Measurements from ENCODE around the gene SMC4. TPM values are rescaled to one million over a fixed set of nuclear protein-coding genes. Genes with fewer than 3 reads are reported as not detected.
"Not testable (repeated sequence)": the region's sequence is repeated elsewhere in the genome, so short reads cannot be mapped to it uniquely, and the experiment has no call there.

Gene SMC4
- 100 to 1,000 TPM in 1 of 4 donors, 10 to 100 TPM in 3; 34.3 to 123 (median 50.8) TPM for total RNA-seq

- Histone ChIP-seq H3K36me3 (no peaks in the 10 kb centered on the region), H3K27ac (peak within 1 kb of the TSS; percentile 83 to 94 (median 86)), H3K4me1 (peaks cover 0 to 7% (median 6%) of the 10 kb centered on the region in 4 donors), H3K4me3 (peak within 1 kb of the TSS; percentile 66 to 79 (median 76)), H3K9me3 (no peaks in the 10 kb centered on the region), H3K27me3 (no peaks in the 10 kb centered on the region)
- DNase-seq, result peak; percentile 96 to 99 (median 96)
- TF ChIP-seq, protein P1, sequence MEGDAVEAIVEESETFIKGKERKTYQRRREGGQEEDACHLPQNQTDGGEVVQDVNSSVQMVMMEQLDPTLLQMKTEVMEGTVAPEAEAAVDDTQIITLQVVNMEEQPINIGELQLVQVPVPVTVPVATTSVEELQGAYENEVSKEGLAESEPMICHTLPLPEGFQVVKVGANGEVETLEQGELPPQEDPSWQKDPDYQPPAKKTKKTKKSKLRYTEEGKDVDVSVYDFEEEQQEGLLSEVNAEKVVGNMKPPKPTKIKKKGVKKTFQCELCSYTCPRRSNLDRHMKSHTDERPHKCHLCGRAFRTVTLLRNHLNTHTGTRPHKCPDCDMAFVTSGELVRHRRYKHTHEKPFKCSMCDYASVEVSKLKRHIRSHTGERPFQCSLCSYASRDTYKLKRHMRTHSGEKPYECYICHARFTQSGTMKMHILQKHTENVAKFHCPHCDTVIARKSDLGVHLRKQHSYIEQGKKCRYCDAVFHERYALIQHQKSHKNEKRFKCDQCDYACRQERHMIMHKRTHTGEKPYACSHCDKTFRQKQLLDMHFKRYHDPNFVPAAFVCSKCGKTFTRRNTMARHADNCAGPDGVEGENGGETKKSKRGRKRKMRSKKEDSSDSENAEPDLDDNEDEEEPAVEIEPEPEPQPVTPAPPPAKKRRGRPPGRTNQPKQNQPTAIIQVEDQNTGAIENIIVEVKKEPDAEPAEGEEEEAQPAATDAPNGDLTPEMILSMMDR (IDR thresholded peaks at IDR 0.05), result peak in 1 of 6 experiments; percentile 17
- peak; percentile 59 to 82 for TF ChIP-seq POLR2A (IDR thresholded peaks at IDR 0.05)
Measured at GRCh38 chr3:160399125-160400029, at the start of gene SMC4, which contains the start of gene IFT80. SMC4 (plus strand) TSS chr3:160399650; CDS start chr3:160400827, 1,177 bp downstream. IFT80 (minus strand) TSS chr3:160399225; CDS start chr3:160384600, 14,625 bp downstream.

DNA sequence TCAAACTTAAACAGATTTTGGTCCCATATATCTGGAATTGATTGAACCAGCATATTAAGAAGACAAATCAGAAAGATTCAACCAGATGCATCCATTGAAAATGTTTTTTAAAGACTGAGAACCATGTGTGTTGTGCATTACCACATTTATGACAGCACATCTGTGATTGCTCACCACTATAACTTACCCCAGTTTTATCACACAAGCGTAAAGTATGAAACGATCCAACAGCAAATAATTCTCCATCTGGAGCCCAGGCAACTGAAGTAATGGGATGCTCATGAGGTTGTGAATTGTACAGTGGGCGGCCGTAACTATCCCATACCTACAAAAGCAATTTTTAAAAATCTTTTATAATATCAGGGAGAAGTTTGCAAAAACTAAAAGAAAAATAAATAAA, 43.6 kb upstream of the SMC4 start:
- Histone ChIP-seq H3K27ac (no peak overlapping the region), H3K4me1 (no peaks in the 10 kb centered on the region), H3K9me3 (no peaks in the 10 kb centered on the region), H3K36me3 (peaks cover 0 to 5% (median 0%) of the 10 kb centered on the region in 3 donors), H3K27me3 (no peaks in the 10 kb centered on the region), H3K4me3 (no peak overlapping the region)
- DNase-seq, result no peak
- TF ChIP-seq POLR2A (IDR thresholded peaks at IDR 0.05), result no peak
- TF ChIP-seq, protein P1 (IDR thresholded peaks at IDR 0.05), result no peak

GRCh38 chr3:160362896-160363295, 36.6 kb upstream of the SMC4 start:
- DNase-seq, H3K9me3 ChIP-seq, H3K36me3 ChIP-seq, H3K27me3 ChIP-seq, H3K27ac ChIP-seq, H3K4me3 ChIP-seq, H3K4me1 ChIP-seq: not testable (repeated sequence)

- Histone ChIP-seq H3K27me3 (no peaks in the 10 kb centered on the region), H3K9me3 (no peaks in the 10 kb centered on the region), H3K36me3 (no peaks in the 10 kb centered on the region), H3K4me3 (no peak overlapping the region), H3K4me1 (no peaks in the 10 kb centered on the region), H3K27ac (no peak overlapping the region)
- TF ChIP-seq POLR2A (IDR thresholded peaks at IDR 0.05), result no peak
- TF ChIP-seq, protein P1 (IDR thresholded peaks at IDR 0.05), result no peak
- no peak for DNase-seq
Measured at GRCh38 chr3:160365869-160366522, 33.5 kb upstream of the SMC4 start.

DNA sequence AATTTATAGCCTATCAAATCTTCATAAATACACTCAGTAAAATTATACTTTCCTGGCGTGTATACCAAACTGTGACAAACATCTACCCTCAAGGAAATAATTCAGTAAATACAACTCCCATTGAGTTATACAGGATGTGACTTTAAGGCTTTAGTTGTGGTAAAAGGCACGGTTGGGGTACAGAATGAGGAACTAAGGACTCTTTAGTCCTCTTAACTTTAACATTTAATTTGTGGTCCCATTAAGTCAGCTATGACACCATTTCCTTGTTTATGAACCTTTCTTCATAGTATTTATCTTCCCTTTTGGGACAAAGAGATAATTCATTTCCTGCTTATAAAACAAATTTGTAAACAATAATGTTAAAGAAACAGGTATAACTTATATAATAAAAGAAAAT, 30.6 kb upstream of the SMC4 start:
- no peak overlapping the region for H3K4me3 ChIP-seq
- no peaks in the 10 kb centered on the region for H3K4me1 ChIP-seq
- no peak for DNase-seq
- H3K9me3 ChIP-seq, result no peaks in the 10 kb centered on the region
- H3K27ac ChIP-seq, result no peak overlapping the region
- H3K27me3 ChIP-seq, result no peaks in the 10 kb centered on the region
- no peaks in the 10 kb centered on the region for H3K36me3 ChIP-seq
- no peak for TF ChIP-seq POLR2A (IDR thresholded peaks at IDR 0.05)
- TF ChIP-seq, protein P1 (IDR thresholded peaks at IDR 0.05), result no peak

DNA sequence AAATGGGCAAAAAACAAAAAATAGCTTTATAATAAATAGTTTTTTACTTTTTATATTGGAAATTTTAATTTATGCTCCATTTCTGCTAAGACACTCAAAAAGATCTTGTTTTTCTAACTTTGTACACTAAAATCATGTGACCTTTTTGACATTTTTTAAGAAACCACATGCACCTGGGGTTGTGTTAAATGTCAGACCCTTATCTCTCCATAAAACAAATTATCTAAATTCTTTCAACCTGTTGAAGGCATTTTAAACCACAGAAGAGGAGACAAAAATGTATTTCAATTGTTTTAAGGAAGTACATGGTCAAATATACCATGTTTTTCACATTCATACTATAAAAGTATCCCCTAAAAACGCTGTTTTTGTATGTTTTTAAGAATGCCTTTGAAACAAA, 29.7 kb upstream of the SMC4 start:
- no peak for DNase-seq
- no peaks in the 10 kb centered on the region for H3K9me3 ChIP-seq
- no peaks in the 10 kb centered on the region for H3K27me3 ChIP-seq
- H3K4me3 ChIP-seq, result no peak overlapping the region
- H3K4me1 ChIP-seq, result no peaks in the 10 kb centered on the region
- no peak for TF ChIP-seq POLR2A (IDR thresholded peaks at IDR 0.05)
- TF ChIP-seq, protein P1 (IDR thresholded peaks at IDR 0.05), result no peak
- H3K27ac ChIP-seq, result no peak overlapping the region
- H3K36me3 ChIP-seq, result no peaks in the 10 kb centered on the region

All from Peyer's patch (tissue), 4 donors.